ENCODE measurements around the gene NDST1.

- TF ChIP-seq CTCF (IDR thresholded peaks at IDR 0.05; ENCODE audit: insufficient read depth, low read depth, low read length) (no peak), EZH2 (IDR thresholded peaks at IDR 0.05; ENCODE audit: insufficient read depth, low read length) (no peak)
Measured at GRCh38 chr5:150598821-150599273, 90.9 kb downstream of the NDST1 start.

All from astrocyte (in vitro differentiated cells and primary cell).